Activated CD4-positive, CD25-positive, alpha-beta regulatory T cell treated with anti-CD3 and anti-CD28 coated beads, Interleukin-2, amount 50 U/mL, for 16 hours (primary cell): ENCODE measurements around the gene GAS7.
"Not testable (repeated sequence)": the region's sequence is repeated elsewhere in the genome, so short reads cannot be mapped to it uniquely, and the experiment has no call there.

ENCODE experiments used
- DNase-seq: peaks from one replicate; pipeline ENCODE4 v3.0.0-alpha.2; 2020; ENCODE audit warnings: low read depth, low spot score

GAS7 gene

DNA sequence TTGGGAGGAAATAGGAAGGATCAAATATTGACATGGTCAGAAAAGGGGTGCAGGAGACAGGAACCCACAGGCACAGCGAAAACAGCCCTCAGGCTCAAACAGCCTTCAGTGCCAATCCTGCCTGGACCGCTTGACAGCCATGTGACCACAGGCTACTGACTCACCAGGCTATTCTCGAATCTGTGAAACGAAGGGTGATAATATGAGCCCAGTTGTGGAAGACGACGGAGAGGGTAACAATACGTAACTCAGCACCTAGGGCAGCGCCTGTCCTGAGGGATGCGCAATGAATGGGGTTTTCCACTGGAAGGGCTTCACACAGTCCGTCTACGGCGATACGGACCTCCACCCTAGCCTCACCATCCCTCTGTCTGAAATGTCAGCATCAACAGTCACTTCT lies 176.0 kb downstream of the GAS7 start:
- DNase-seq = no peak

DNA sequence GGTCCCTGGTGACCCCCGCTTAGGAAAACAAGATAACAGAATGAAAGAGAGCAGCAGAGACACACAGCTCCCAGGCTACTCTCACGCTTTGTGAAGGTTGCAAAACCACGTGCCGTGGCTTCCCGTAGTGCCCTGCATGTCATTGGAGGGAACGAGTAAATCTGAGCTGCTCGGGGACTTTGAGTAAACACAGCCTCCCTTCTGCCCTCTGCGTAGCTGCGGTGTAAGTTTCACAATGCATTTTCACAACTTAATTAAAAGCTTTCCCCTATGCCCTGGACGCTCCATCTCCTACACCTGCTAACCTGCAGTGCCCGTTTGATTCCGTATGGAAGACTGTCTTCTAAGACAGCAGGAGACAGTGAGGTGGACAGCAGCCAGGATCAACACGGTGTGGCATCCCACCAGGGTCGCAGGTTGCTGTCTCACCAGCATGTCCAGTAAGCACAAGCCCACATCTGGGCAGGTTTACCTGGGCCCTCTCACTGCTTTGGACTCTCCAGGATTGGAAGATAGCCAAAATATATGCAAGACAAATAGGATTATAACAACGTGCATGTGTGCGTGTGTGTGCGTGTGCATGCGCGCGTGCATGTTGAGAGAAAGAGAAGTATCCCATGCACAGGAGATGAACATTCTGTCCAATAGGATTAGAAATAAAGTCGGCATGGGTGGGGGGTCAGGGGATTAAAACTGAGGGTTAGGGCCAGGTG lies 177.0 kb downstream of the GAS7 start:
- DNase-seq = no peak

DNA sequence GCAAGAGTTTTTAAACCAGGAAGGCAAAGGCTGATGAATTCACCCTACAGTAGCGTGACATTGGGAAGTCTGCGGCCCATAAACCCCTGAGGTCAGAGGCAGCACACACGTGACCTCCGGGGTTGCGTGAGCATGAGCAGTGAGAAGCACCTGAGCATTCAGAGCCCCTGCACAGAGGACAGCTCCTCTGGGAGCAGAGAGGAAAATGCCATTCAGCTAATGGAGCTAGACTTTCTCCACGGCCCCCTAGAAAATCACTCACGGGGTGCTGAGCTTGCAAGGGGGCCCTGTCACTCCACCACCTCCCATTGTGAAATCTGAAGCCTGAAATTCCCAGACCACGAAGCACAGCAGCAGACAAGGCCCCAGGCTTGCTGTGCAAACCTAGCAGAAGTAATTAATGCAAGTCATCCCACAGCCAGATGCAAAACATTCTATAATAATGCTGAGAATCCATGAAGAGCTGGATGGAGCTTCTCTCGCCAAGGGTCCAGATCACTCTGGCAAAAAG lies 178.4 kb downstream of the GAS7 start:
- no peak for DNase-seq

DNA sequence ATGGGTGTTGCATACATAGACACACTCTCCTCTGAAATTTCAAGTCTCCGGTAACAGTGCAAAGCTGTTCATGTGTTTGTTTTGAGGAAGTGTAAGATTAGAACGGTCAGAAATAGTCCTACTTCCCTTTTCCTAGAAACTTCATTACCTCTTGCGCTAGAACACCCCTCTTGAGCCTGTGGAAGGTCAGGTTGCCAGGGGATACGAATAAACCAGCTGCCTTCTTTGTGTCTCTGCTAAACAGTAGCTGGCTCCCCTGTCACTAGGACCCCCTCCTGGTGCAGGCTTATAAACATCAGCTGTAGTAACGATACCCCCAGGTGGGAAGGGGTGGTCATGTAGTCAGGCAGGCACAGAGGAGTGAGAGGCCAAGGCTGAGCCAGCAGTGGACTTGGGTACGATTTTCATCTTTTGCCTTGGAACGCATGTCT lies 179.9 kb downstream of the GAS7 start:
- no peak for DNase-seq

DNA sequence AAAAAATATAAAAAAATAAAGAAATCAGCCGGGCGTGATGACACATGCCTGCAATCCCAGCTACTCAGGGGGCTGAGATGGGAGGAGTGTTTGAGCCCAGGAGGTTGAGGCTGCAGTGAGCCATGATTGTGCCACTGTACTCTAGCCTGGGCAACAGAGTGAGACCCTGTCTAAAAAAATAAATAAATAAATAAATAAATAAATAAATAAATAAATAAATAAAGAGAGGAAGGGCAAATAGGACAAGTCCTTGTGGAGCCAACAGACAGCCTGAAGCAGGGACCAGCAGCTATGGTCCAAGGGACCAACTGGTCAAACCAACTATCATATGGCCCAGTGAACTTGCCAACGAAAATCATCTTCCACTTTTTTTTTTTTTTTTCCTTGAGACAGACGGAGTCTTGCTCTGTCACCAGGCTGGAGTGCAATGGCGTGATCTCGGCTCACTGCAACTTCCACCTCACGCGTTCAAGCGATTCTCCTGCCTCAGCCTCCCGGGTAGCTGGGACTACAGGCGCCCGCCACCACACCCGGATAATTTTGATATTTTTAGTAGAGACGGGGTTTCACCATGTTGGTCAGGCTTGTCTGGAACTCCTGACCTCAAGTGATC lies 181.3 kb downstream of the GAS7 start:
- not testable (repeated sequence) for DNase-seq

DNA sequence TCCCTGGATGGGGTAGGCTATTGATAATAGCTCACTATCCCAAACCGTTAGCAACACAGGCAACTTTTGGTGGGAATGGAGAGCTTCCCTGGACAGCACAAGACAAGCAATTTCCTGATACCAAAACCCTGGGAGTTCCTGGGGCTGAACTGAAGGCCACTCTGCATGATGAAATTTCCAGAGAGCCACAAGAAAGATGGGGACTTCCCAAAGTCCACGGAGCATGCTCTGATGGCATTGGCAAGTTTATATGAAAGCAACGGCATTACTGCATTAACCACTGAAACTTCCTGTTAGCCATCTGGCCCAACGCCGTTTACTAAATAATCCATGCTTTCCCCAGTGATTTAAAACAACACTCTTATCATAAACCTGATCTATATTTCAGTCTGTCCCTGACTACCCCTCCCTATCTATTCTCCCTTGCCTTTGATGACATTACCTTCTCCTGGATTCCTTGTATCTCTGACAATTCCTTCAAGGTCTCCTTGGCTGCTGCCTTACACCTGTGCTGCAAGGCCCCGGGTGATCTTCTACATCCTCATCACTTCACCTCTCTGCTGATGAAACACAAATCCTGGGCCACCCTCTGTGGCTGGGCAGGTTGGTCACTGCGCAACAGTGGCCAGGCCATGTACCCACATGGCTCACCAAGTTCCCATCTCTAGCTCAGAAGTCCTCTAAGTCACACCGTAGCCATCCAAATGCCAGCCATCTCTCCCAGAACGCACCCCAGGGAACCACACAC lies 184.9 kb downstream of the GAS7 start:
- DNase-seq = no peak

DNA sequence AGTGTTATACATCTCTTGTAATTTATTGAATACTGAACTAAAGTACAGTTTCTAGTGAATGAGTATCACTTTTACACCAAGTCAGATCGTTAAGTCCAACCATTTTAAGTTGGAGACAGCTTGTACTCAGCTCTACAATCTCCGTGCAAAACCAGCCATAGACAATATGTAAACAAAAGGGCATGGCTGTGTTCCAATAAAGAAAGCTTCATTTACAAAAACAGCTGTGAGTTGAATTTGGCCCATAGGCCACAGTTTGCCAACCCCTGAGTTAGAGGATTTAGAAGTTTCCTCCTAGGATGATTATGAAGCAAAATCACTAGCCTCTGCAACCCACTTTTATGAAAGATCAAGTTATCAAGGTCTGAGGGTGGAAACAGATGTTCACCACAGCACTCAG lies 187.7 kb downstream of the GAS7 start:
- no peak for DNase-seq

DNA sequence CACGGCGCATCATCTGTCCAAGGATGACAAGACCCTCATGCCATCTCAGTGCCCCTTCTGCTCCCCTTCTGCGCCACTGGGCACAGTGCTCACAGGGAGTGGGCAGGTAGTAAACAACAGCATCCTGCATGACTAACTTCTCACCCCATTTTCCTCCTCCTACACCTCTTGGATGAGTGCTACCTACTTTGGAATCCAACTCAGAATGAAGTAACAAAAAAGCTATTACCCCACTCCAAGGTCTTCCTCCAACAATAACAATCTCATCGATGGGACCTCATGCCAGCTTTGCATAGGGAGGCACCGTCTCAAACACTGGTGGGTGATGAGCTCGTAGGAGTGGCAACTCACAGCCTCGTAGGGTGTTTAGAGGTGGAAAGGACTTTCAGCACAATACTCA lies 194.7 kb downstream of the GAS7 start:
- DNase-seq = no peak

DNA sequence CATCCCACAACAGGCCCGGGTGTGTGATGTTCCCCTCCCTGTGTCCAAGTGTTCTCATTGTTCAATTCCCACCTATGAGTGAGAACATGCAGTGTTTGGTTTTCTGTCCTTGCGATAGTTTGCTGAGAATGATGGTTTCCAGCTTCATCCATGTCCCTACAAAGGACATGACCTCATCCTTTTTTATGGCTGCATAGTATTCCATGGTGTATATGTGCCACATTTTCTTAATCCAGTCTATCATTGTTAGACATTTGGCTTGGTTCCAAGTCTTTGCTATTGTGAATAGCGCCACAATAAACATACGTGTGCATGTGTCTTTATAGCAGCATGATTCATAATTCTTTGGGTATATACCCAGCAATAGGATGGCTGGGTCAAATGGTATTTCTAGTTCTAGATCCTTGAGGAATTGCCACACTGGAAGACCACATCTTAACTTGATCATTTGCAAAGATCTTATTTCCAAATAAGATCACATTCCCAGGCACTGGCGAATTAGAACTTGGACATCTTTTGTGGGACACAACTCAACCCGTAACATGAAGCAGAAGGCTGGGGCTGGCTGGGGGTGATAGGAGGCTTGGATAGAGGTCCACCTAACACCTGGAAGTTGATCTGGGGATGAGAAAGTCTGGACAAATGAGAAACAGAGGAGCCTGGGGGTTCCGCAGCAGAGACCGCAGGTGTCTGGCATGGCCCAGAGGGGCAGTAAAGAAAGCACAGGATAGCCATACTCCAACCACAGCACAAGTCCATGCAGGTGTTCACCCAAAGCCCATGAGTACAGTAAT lies 195.6 kb downstream of the GAS7 start:
- not testable (repeated sequence) for DNase-seq

DNA sequence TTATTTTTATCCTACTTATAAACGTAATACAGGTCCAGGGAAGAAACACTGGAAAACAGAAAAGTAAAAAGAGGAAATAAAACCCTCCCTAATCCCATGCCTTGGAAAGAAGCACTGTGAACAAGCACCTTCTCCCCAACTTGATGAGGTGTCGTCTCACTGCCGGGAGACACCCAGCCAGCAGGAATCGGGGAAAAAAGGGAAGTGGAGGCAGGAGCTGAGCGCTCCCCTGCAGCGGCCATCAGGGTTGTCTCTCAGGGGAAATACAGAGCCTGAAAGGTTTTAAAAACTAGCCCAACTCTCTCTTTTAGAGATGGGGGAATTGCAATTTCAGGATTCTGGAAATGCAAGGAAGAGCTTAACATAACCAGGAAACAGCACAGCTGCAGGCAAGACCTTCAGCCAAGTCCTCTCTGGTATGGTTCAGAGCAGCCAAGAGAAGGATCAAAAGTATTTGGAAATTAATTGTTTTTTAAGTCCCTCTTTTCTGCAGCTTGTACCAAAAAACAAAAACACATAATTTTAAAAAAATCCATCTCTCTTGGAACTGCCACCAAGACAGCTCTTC lies 197.0 kb downstream of the GAS7 start:
- DNase-seq = no peak

DNA sequence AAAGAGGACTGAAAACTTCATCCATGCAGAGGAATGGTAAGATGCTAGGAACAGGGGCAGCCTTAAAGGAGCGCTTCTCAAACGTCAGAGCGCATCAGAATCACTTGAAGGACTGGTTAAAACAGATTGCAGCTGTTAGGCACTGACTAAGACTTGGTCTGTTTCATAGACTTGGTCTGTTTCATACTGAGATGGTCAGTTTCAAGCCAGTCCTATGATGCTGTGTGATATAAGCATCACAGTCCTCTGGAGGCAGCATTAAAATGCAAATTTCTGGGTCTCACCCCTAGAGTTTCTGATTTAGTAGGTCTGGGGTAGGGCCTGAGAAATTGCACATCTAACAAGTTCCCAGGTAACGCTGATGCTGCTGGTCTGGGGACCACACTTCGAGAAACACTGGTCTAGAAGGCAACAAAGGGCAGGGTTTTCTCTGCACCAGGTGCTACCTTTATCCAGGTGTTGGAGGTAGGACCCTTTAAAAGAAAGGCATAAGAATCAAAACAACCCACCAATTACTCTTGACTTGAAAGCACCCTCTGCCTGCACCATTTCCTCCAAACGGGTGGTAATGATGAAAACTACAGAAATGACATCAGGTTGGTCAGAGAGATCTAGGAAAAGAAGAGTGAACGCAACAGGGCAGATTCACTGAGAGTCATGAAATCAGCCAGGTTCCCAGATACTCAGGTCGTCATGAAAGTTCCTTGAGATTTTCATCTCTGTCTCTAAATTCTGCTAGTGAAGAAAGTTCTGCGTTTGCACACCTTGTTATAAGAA lies 198.3 kb downstream of the GAS7 start:
- DNase-seq = no peak

DNA sequence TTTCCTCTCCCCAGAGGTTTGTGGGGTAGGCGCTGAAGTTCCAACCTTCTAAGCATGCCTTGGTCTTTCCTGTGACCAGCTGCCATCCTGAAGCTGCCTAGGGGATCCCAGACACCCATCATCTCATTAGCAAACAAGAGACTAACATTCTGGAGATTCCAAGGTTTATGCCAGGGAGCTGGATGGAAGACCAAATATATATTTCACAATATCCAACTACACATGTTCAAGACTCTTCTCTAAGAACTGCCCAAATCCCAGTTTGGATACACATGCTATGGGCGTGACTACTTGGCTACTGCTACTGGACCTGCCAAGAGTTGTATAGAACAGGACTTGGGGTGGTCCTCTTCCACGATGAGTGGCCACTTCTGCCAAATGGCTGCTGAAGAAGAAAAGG lies 200.3 kb downstream of the GAS7 start:
- DNase-seq = no peak

DNA sequence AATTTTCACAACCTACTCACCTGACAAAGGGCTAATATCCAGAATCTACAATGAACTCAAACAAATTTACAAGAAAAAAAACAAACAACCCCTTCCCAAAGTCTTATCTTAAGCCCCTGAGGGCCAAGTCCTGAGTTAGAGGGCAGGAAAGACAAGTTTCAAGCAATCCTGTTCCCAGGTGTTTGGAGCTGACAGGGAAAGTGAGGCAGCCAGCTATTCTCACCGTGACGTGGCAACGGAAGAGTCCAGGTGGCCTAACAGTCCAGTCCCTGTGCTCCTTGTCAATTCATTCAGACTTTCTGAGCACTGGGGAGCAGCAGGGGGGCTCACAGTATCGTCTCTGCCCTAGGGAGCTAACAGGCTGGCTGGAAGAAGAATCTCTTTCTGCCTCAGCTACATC lies 203.6 kb downstream of the GAS7 start:
- no peak for DNase-seq

DNA sequence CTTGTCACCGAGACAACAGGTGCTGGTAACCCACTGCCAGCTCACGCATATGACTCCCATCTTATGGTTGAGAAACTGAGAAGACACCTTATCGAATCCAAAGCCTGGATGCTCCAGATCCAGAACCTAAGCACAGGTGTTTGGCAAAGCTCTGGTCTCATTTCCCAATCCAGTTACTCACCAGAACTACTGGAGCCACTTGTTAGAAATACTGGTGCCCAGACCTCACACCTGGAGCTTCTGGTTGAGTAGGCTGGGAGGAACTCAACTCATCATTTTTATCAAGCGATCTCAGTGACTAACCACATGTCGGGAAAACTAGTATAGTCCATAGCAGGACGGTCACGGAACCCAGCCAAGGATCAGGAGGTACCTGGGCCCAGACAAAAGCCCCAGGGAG lies 206.6 kb downstream of the GAS7 start:
- DNase-seq = no peak

DNA sequence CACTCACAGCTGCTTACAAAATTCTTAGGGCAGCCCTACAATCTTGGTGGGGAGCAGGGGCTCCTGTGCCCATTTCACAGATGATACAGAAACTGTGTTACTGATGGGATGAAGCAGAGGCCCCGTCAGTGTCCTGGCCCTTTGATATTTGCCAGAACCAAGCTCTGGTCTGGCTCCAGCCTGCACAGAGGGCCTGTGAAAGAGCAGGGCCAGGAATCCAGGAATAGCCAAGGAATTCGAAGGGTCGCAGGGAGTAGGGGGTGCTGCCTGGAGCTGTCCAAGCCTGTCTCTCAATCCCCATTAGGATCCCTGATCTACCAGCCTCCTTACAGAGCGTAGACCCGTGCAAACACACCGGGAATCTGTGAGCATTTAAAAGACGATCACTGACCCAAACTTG lies 207.1 kb downstream of the GAS7 start:
- no peak for DNase-seq

DNA sequence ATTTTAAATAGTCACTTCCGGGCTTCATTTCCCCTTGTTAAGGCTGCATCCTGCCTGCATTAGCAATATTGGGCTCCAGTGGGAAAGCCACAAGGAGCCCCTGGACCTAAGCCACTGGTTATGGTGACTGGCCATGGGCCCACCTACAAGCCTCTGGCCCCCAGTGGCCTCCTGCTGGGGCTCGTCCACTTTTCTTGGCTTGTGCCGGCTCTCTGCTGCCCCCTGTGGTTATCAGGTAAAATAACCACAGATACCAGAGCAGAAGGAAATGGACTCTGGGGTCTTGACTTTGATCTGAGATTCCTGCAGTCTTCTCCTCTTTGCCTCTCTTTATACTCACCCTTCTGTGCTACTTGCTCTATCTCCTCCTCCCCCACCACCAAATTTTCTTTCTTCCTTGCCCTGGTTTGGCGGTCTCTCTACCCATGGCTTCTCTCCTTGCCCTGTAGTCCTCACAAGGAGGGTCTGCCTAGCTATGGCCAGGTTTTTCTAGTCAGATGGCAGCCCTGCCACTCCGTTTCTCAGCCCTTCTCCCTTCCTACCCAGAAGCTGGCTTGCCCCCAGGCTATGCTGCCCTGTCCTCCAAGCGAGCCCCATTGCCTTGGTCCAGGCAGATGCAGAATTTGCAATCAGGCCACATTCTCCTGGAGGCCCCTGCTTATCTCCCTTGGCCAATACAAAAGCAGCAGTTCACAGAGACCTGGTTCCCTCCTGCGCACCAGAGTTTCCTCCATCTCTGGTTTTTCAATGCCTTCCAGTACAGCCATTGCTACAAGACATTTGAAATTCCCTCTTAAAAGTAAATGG lies 210.4 kb downstream of the GAS7 start:
- no peak for DNase-seq

DNA sequence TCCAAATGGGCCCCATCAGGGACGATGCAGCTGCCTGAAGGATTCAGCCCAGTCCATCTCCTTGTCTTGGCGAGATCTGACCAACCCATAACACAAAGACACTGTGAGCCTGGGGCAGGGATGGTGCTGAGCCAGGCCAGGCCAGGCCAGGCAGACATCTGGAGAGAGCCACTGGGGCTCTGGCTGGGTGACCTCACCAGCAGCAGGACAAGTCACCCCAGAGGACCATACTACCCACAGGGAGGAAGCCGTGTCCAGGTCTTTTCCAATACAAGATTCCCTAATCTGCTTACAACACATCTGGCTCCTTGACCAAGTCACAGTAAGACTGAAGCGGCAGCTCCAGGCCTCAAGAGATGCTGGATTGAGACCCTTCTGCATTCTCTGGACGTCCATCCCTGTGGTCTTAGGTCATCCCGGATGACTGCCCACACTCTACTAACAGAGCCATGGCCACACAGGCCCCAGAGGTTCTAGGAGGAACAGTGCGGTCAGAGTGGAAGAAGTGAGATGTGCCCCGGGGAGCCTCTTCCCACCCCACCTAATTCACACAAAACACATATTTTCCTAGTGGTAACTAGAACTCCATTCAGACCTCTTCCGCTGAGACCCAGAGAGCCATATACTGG lies 211.5 kb downstream of the GAS7 start:
- no peak for DNase-seq

DNA sequence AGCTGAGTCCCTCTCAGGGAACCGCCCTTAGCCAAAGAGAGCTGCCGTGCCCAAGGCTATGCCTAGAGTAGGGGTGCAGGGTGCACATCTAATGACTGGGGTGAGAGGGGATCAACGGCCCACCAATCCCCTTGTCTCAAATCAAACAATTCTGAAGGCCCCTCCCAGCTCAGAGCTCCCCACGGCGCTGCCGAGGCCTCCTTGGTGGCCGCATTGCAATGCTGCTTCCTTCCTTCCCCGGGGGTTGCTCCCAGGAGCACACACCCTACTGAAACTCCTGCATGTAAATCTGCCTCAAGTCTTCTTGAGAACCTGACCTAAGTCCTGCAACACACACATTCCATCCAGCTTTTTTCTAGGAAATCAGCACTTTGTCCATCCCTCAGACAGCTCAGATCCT lies 212.8 kb downstream of the GAS7 start:
- DNase-seq = no peak

DNA sequence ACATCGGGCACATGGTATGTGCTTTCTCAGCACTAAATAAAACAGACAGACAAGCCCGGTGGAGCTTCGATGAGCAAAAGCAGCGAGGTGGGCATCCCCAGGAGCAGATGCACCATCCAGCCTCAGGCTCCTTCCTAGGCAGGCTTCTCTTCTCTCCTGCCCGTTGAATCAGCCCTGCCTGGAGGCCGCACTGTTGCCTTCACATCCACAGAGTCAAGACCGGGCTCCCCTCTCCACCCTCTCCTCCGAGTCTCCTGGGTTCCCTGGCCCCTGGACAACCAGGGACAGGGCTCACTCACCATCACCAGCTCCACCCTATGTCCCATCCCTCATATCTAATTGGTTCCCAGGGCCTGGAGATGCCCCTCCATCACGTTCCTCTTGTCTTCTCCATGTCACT lies 213.6 kb downstream of the GAS7 start:
- DNase-seq = no peak
